D721Med (cell line): Measurements from ENCODE around the gene SUPT20H.

Experiments used
- DNase-seq: peaks from one replicate; pipeline ENCODE4 v3.0.0; 2011; ENCODE audit warnings: low spot score; ENCODE audit not compliant: insufficient read length
- FAIRE-seq: peaks from 2 replicates; lab custom pipeline; 2011; peaks lifted over from hg19 to GRCh38; lab: Jason Lieb, UNC
- CTCF ChIP-seq: IDR thresholded peaks from 2 replicates; pipeline ENCODE4 v1.5.1; 2012; ENCODE audit warnings: mild to moderate bottlenecking, control low read depth; ENCODE audit not compliant: insufficient read depth; ENCODE audit errors: missing control alignments

SUPT20H gene

GRCh38 chr13:37011788-37012187, 47.7 kb downstream of the SUPT20H start:
- FAIRE-seq (peak; percentile 89), DNase-seq (no peak)
- TF ChIP-seq CTCF: no peak

DNA sequence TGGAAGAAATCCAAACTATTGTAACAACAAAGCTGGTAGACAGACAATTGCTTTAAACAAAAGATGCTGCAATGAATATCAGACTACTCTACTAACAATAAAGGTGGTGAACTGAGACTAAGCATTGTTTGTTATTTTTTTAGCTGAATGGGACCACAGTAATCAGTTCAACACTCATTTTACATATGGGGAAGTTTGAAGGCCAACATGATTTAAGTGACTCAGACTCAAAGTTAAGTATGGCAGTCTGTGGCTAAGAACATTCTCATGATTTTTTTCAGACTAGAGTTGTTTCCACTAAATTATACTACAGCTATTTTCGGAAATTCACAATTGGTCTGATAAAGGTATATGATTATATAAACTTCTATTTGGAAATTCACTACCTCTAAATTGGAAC, 48.5 kb downstream of the SUPT20H start:
- FAIRE-seq: no peak
- no peak for DNase-seq
- no peak for TF ChIP-seq CTCF

DNA sequence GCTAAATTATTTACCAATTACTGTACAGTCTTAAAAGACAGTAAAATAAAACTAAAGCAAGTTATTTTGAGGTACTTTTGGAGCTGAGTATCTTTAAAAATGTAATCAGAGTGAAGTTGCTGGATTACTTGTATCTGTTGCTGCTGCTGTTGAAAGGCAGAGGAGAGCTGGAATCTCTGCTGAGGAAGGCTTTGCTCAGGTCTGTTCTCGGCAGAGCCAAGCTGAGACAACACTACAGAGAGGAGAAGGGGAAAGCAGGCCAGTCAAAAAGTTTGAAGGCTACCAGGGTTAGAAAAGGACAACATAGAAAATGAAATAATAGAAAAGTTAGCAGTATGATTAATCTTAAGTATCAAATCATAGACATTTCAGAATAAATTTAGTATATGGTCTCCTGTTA, 49.1 kb downstream of the SUPT20H start:
- DNase-seq (no peak), FAIRE-seq (no peak)
- no peak for TF ChIP-seq CTCF

DNA sequence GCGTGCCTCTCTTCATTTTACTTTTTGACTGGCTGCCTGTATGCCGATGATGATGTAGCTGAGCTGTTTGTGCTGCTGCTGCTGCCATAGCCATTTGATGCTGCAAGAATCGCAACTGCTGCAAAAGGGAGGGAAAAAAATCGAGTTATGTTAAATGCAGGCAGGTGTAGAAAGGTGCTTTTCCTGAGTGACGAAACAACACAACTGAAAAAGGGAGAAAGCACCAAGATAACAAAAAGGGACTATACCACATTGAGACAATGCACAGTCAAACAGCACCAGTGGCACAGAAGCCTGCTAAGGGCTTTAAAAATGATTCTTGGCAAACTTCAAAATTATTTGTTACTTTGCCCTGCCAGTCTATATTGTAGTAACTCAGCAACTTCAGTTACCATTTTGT, 49.8 kb downstream of the SUPT20H start:
- TF ChIP-seq CTCF: no peak
- DNase-seq: no peak
- no peak for FAIRE-seq

DNA sequence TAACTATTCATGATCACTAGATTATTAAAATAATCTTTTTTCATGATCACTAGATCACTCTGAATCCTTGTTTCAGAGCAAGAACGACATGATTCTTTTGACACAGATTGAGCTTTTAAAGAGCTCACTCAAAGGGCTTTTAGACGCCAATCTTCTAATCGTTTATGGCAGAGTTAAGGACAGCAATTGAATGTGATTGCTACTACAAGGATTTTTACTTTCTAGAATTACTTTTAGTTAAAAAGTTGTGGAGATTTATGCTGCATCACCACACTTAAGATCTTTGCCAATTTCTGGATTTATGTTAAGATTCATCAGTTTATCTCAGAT, 57.6 kb downstream of the SUPT20H start:
- DNase-seq (no peak), FAIRE-seq (no peak)
- no peak for TF ChIP-seq CTCF

GRCh38 chr13:36999054-36999714, 60.3 kb downstream of the SUPT20H start, which contains the start of gene ALG5:
TSS of gene ALG5 (minus strand) at chr13:36999340. CDS start at chr13:36999300, 40 bp downstream.
- DNase-seq (peak; percentile 47), FAIRE-seq (no peak)
- peak; percentile 84 for TF ChIP-seq CTCF

DNA sequence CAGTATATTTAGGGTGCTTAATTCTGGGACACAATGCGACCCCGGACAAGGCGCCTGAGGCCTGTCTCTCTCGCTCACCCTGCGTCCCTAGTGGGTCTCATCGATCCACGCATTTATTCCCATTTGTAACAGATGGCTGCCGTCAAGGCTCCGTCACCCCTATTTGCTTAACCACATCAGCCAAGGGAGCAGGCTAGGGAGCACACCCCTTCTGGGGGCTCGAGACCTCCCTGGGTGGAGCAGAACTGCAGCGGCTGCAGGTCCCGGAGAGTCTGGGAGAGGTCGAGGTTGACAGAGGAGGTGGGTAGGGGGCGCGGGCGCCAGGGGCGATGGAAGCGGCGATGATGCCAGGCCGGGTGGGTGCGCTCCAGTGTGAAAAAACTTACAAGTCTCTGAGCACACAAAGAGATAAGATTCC, 60.9 kb downstream of the SUPT20H start:
- TF ChIP-seq CTCF: no peak
- DNase-seq (no peak), FAIRE-seq (no peak)
